Astrocyte of the hippocampus (primary cell): Measurements from ENCODE around the gene NCBP1.

ENCODE experiments used
- DNase-seq: peaks from one replicate; pipeline ENCODE4 v3.0.0; 2011; ENCODE audit warnings: low read depth, low spot score

The NCBP1 gene

DNA sequence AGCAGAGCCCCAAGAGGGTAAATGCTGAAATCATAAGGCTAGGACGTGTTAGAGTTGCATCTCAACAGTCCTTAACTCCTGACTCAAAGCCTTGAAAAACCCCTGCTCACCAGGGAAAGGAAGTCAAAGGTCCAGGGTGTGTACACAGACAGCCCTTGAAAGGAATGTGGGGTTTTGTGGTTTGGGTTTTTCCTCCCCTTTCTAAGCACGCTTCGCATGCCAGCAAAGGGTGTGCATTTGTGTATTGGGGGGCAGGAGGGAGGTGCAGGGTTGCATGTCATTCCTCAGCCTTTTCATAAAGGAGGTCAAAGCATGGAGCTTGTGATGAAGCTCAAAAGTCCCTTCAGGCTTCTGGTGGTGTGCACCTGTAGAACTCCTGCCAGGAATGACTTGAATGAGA, 80.8 kb downstream of the NCBP1 start:
- DNase-seq, result peak; percentile 64

DNA sequence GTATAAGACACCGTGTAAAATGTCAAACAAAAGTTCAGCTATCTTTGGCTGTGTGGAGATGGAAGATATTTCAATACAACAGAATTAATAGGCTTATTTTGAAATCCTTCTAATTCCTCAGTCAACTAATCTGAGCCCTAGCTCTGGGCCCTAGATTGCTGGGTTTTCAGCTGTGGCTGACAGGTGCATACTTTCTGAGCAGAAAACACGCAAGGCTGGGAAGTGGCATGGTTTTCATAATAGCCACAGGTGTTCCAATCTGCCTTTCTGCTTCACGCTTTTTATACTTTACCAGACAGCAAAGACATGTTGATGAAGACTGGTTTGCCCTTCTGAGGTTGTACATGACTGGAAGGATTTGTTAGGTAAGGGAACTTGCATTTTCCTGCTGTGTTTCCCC, 84.2 kb downstream of the NCBP1 start:
- DNase-seq, result no peak

DNA sequence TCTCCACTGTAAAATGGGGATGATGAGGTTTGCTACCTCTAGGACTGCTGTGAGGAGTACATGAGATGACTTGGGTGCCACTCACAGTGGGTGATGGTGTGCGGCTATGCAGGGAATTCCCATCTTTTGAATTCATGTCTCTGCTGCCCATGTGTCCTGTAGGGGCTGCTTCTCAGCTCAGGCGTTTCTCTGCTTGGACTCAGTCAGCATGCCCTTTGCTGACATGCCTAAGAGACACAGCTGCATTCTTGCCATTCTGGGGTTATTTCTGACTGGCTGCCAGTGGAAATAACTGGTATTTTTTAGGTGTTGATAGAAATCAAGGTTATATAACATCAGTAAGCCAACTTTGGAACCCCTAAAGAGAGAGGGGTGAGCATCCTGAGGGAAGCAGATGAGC, 87.8 kb downstream of the NCBP1 start:
- peak; percentile 60 for DNase-seq

DNA sequence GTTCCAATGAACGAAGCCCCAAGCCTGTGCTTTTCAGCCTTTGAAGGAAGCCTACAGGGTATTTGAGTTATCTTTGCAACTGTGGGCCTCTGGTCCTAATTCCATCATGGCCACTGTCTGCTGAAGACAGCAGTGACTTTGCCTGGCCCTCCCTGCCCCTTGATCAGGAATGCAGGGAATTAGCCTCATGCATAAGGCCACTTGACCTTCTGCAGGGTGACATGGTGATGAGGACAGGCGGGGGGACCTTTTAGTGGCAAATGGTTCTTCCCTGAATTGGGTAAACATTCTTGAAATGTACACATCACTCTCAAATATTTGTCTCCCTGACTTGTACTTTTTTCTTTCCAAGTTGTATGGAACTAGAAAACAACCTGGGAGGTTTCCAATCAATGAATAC, 88.7 kb downstream of the NCBP1 start:
- no peak for DNase-seq
